Right lobe of liver (tissue), 4 donors: Measurements from ENCODE around the gene TM2D3.

Experiments used
- CTCF ChIP-seq, 4 donors: fragments of 200-600 bp in 3 of 4; fragments of 450-650 bp in 1 of 4; IDR thresholded peaks; one replicate each; pipeline versions ENCODE4 v1.5.1 to v1.8.0; 2016 to 2022; ENCODE audit warnings: antibody characterized with exemption in 4 of 4, mild to moderate bottlenecking in 2 of 4
- POLR2A ChIP-seq: fragments of 450-650 bp; IDR thresholded peaks from one replicate; pipeline ENCODE4 v1.6.1; 2017; ENCODE audit warnings: antibody characterized with exemption, mild to moderate bottlenecking
- donor health status: DM: no; HTN: no; CAD: no.
- donor health status: DM: no; HTN: no; CAD: no.
- donor health status: DM: no; HTN: yes; CAD: no.

GRCh38 chr15:101675796-101676582 is 23.8 kb upstream of the TM2D3 start:
- TF ChIP-seq CTCF (IDR thresholded peaks at IDR 0.05) (no peak), POLR2A (no peak)
